Kidney epithelial cell (primary cell): Measurements from ENCODE around the gene MRPL21. TPM values are rescaled to one million over a fixed set of nuclear protein-coding genes. Genes with fewer than 3 reads are reported as not detected.

Experiments
- DNase-seq: peaks from one replicate; pipeline ENCODE4 v3.0.0-alpha.2; 2010; ENCODE audit warnings: low read depth
- H3K27me3 ChIP-seq: 2 replicates; pipeline ENCODE4 v1.6.0; 2011; ENCODE audit warnings: low read length; ENCODE audit not compliant: control insufficient read depth, insufficient read depth
- H3K36me3 ChIP-seq: 2 replicates; pipeline ENCODE4 v1.5.1; 2011; ENCODE audit warnings: low read length; ENCODE audit not compliant: control insufficient read depth, insufficient read depth
- H3K4me3 ChIP-seq: 2 replicates; pipeline ENCODE4 v1.5.1; 2011; ENCODE audit warnings: low read depth, mild to moderate bottlenecking, control low read depth, low read length
- CTCF ChIP-seq: IDR thresholded peaks from 2 replicates; pipeline ENCODE4 v1.5.1; 2011; ENCODE audit warnings: mild to moderate bottlenecking, moderate library complexity, low read length, control low read depth, inconsistent platforms; ENCODE audit not compliant: insufficient read depth, poor library complexity, severe bottlenecking
- total RNA-seq: library from RNA; depleted of rRNA; stranded (reverse); fragments of >200 nt; gene quantifications from 2 replicates; pipeline ENCODE4 v1.2.3, GENCODE V29; 2015

MRPL21 gene
- total RNA-seq, 1 donor from 2014 or later, result 84.3 TPM

- DNase-seq, result no peak
- no peak for TF ChIP-seq CTCF
- peaks cover 1% of the 10 kb centered on the region for H3K36me3 ChIP-seq
- H3K4me3 ChIP-seq, result no peak overlapping the region
- H3K27me3 ChIP-seq, result no peaks in the 10 kb centered on the region
Observed at GRCh38 chr11:68923614-68924013, 20.0 kb upstream of the MRPL21 start.

GRCh38 chr11:68916439-68916838, 12.8 kb upstream of the MRPL21 start:
- no peak for TF ChIP-seq CTCF
- H3K4me3 ChIP-seq, result no peak overlapping the region
- H3K36me3 ChIP-seq, result no peaks in the 10 kb centered on the region
- no peaks in the 10 kb centered on the region for H3K27me3 ChIP-seq
- no peak for DNase-seq

GRCh38 chr11:68914761-68915160, 11.1 kb upstream of the MRPL21 start:
- H3K4me3 ChIP-seq, result no peak overlapping the region
- no peaks in the 10 kb centered on the region for H3K27me3 ChIP-seq
- no peak for DNase-seq
- TF ChIP-seq CTCF, result no peak
- peaks cover 3% of the 10 kb centered on the region for H3K36me3 ChIP-seq

GRCh38 chr11:68913188-68913587, 9.6 kb upstream of the MRPL21 start:
- no peak for TF ChIP-seq CTCF
- Histone ChIP-seq H3K36me3 (peaks cover 3% of the 10 kb centered on the region), H3K27me3 (no peaks in the 10 kb centered on the region), H3K4me3 (no peak overlapping the region)
- DNase-seq, result no peak

- DNase-seq, result no peak
- no peak for TF ChIP-seq CTCF
- H3K4me3 ChIP-seq, result no peak overlapping the region
- H3K36me3 ChIP-seq, result peaks cover 3% of the 10 kb centered on the region
- H3K27me3 ChIP-seq, result no peaks in the 10 kb centered on the region
Observed at GRCh38 chr11:68912254-68912653, 8.6 kb upstream of the MRPL21 start.

- TF ChIP-seq CTCF, result no peak
- DNase-seq, result no peak
- no peaks in the 10 kb centered on the region for H3K27me3 ChIP-seq
- peaks cover 3% of the 10 kb centered on the region for H3K36me3 ChIP-seq
- H3K4me3 ChIP-seq, result no peak overlapping the region
Observed at GRCh38 chr11:68911731-68912130, 8.1 kb upstream of the MRPL21 start.
